T47D (cell line): Measurements from ENCODE around the gene DNAJB12.
A peak's percentile ranks its signal among the peaks of the same experiment; 100 is the strongest.
"Not testable (repeated sequence)": the region's sequence is repeated elsewhere in the genome, so short reads cannot be mapped to it uniquely, and the experiment has no call there.

Experiments used
- DNase-seq, 2 experiments: peaks; one replicate each; pipeline versions ENCODE4 v3.0.0 to v3.0.0-alpha.2; 2011 to 2012; ENCODE audit warnings: low read depth in 1 of 2, low spot score in 1 of 2
- JUND ChIP-seq: IDR thresholded peaks from 2 replicates; pipeline ENCODE4 v1.6.1; 2012; ENCODE audit warnings: low read depth
- in situ Hi-C: cut with HindIII; loops from 2 replicates; pipeline ENCODE4 v1.10.0; 2016; ENCODE audit warnings: low sequenced_read_pairs, low pct_unique_long_range_greater_than_20kb

DNAJB12 gene

DNA sequence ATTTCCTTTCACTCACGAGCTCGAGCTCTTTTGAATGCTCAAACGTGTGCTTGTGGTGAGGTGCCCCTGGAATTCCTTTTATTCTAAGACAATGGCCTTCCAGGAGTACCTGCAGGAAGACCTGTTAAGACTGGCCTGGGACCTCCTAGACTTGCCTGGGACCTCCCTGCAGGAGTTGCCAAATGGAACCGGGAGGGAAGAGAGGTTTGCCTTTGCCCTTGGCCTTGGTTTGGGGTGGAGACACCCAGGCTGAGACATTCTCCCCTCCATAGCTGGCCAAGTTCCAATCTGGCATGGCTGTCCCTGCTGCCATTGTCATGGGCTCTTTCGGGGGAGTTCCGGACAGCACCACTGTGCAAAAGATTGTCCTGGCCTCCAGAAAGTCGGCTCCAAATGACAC is 39.7 kb downstream of the DNAJB12 start:
- no peak for DNase-seq
- in situ Hi-C loops, result no loop called here
- TF ChIP-seq JUND, result no peak

GRCh38 chr10:72314263-72314662 is 40.5 kb downstream of the DNAJB12 start:
- in situ Hi-C loops, result no loop called here
- no peak for TF ChIP-seq JUND
- DNase-seq, result no peak

DNA sequence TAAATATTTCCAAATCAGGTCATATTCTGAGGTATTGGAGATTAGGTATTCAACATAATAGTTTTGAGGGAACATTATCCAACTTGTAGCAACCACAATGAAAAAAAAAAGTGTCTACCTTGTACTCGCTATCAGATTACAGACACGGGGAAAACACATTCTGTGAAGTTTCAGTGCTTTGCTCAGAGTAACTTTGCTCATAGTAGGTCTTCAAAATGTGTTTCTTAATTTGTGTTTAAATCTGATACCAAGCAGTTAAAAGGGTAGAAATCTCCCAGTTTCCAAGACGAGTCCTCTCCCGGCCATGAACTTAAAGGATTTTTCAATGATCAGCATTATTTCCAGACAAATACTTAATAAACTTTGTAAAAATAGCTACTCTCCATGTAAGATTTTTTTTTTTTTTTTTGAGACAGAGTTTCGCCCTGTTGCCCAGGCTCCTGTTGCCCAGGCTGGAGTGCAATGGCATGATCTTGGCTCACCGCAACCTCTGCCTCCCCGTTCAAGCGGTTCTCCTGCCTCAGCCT is 41.8 kb downstream of the DNAJB12 start:
- in situ Hi-C loops, result no loop called here
- DNase-seq, result no peak
- TF ChIP-seq JUND, result no peak

DNA sequence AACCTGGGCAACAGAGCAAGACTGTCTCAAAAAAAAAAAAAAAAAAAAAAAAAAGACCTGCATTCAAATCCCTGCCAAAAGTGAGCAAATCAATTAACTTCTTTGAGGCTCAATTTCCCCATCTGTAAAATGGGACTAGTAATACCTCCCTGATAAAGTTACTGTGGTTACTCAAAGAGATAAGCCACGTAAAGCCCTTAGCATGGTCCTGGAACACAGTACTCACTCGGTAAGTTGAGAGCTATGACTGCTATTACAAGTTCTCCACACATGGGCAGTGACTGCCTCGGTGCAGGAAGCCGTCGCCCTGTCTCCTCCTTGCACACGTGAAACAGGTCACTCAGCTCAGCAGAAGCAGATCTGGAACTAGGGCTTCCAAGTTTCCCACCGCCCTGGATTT is 43.1 kb downstream of the DNAJB12 start:
- in situ Hi-C loops, result no loop called here
- DNase-seq, result no peak
- TF ChIP-seq JUND, result no peak

GRCh38 chr10:72310636-72311035 is 44.1 kb downstream of the DNAJB12 start:
- DNase-seq, result peak; percentile 32 to 52
- in situ Hi-C loops, result no loop called here
- TF ChIP-seq JUND, result no peak

- DNase-seq, result peak in 1 of 2 experiments; percentile 79
- in situ Hi-C loops, result no loop called here
- TF ChIP-seq JUND, result no peak
Observed at GRCh38 chr10:72310241-72310633, 44.5 kb downstream of the DNAJB12 start.

DNA sequence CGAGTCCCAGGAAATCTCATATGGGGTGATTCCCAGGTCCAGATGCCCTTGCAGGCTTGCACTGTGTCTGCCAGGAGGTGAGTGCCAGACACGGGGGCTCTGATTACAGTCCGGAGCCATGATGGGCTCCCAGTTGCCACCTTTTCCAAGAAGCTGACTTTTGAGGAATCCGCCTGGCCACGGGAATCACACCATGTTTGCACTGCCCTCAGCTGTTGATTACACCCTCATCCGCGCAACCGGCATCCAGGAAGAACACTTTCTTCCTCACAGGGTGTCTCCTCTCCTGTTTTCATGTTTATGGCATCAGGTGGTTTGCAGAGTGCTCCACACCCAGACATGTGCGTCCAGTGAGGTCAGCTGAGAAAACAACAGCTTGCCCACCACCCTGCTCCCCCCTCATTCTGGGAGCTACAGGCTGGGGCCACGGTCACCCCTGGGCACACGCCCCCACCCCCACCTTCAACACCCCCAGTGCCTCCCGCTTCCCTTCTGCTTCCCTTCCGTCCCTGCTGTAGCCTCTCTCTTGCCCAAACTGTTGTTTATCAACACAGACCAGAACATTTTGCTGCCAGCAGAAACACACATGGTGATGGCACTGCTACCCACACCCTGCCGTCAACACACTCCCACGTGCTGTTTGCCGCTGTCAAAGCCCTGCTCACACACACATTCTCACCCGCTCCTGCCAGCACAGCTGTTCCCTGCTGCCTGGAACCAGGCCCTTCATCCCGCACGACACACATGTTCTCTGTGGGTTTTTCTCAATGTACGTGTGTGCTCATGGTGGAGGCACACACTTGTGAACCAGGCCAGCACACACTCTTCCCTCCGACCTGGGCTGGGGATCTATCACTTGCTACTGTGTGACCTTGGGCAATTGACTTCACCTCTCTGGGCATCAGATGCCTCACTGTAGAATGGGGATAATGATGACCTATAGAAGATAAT is 45.2 kb downstream of the DNAJB12 start:
- no peak for TF ChIP-seq JUND
- DNase-seq, result no peak
- in situ Hi-C loops, result no loop called here

GRCh38 chr10:72308320-72308987 is 46.3 kb downstream of the DNAJB12 start:
- in situ Hi-C loops, result no loop called here
- no peak for TF ChIP-seq JUND
- DNase-seq, result no peak

GRCh38 chr10:72307711-72308110 is 47.0 kb downstream of the DNAJB12 start:
- DNase-seq, in situ Hi-C loops: not testable (repeated sequence)

- DNase-seq, result no peak
- no peak for TF ChIP-seq JUND
- in situ Hi-C loops, result no loop called here
Observed at GRCh38 chr10:72306215-72306760, 48.4 kb downstream of the DNAJB12 start.

GRCh38 chr10:72303424-72304128 is 51.1 kb downstream of the DNAJB12 start:
- no peak for TF ChIP-seq JUND
- in situ Hi-C loops, result no loop called here
- DNase-seq, result no peak
